Activated effector memory CD4-positive, alpha-beta T cell treated with anti-CD3 and anti-CD28 coated beads, Interleukin-2, amount 50 U/mL, for 16 hours (primary cell): Measurements from ENCODE around the gene MRGPRE.
"Not testable (repeated sequence)": the region's sequence is repeated elsewhere in the genome, so short reads cannot be mapped to it uniquely, and the experiment has no call there.

ENCODE experiments used
- DNase-seq: peaks from one replicate; pipeline ENCODE4 v3.0.0-alpha.2; 2020

MRGPRE gene

GRCh38 chr11:3231851-3232744, at the start of gene MRGPRE:
Gene MRGPRE, minus strand, starts transcription at chr11:3232417. Its CDS starts 3,618 bp downstream, at chr11:3228799.
- DNase-seq, result no peak

- not testable (repeated sequence) for DNase-seq
Measured at GRCh38 chr11:3281146-3281545, 48.9 kb upstream of the MRGPRE start.

GRCh38 chr11:3280662-3281061, 48.4 kb upstream of the MRGPRE start:
- not testable (repeated sequence) for DNase-seq

GRCh38 chr11:3278922-3279321, 46.7 kb upstream of the MRGPRE start:
- DNase-seq, result not testable (repeated sequence)

- not testable (repeated sequence) for DNase-seq
Measured at GRCh38 chr11:3273629-3274028, 41.4 kb upstream of the MRGPRE start.

GRCh38 chr11:3262548-3262947, 30.3 kb upstream of the MRGPRE start:
- DNase-seq, result not testable (repeated sequence)

GRCh38 chr11:3261831-3262230, 29.6 kb upstream of the MRGPRE start:
- DNase-seq, result not testable (repeated sequence)

GRCh38 chr11:3257509-3257908, 25.3 kb upstream of the MRGPRE start:
- DNase-seq, result not testable (repeated sequence)

GRCh38 chr11:3255241-3255640, 23.0 kb upstream of the MRGPRE start:
- DNase-seq, result not testable (repeated sequence)

GRCh38 chr11:3254773-3255172, 22.6 kb upstream of the MRGPRE start:
- DNase-seq, result not testable (repeated sequence)

GRCh38 chr11:3245071-3245470, 12.9 kb upstream of the MRGPRE start:
- DNase-seq, result no peak

GRCh38 chr11:3243880-3244279, 11.7 kb upstream of the MRGPRE start:
- no peak for DNase-seq

GRCh38 chr11:3237119-3237518, 4.9 kb upstream of the MRGPRE start:
- DNase-seq, result no peak

GRCh38 chr11:3234846-3235245, 2.6 kb upstream of the MRGPRE start:
- DNase-seq, result no peak

GRCh38 chr11:3232956-3233355, 739 bp upstream of the MRGPRE start:
- DNase-seq, result no peak

- DNase-seq, result no peak
Measured at GRCh38 chr11:3231550-3231850, 717 bp downstream of the MRGPRE start.

- no peak for DNase-seq
Measured at GRCh38 chr11:3230636-3231549, 1.3 kb downstream of the MRGPRE start.

GRCh38 chr11:3229673-3230630, 2.3 kb downstream of the MRGPRE start:
- DNase-seq, result no peak

- no peak for DNase-seq
Measured at GRCh38 chr11:3228445-3228829, 3.8 kb downstream of the MRGPRE start.

GRCh38 chr11:3227568-3228444, 4.4 kb downstream of the MRGPRE start:
- DNase-seq, result no peak

- DNase-seq, result no peak
Measured at GRCh38 chr11:3226846-3227567, 5.2 kb downstream of the MRGPRE start.
